Activated CD4-positive, alpha-beta T cell treated with anti-CD3 and anti-CD28 coated beads, Interleukin-2, amount 50 U/mL, for 16 hours (primary cell): ENCODE measurements around the gene MAZ.
"Not testable (repeated sequence)": the region's sequence is repeated elsewhere in the genome, so short reads cannot be mapped to it uniquely, and the experiment has no call there.

Source experiments
- DNase-seq: peaks from one replicate; pipeline ENCODE4 v3.0.0-alpha.2; 2020

Gene MAZ

GRCh38 chr16:29784901-29785500 is 21.3 kb upstream of the MAZ start:
- peak; percentile 76 for DNase-seq

- not testable (repeated sequence) for DNase-seq
Measured at GRCh38 chr16:29787155-29787554, 19.2 kb upstream of the MAZ start.

GRCh38 chr16:29789775-29790182 is 16.6 kb upstream of the MAZ start:
- no peak for DNase-seq

- peak; percentile 100 for DNase-seq
Measured at GRCh38 chr16:29790183-29790948, 16.0 kb upstream of the MAZ start, which contains the start of gene KIF22. TSS of gene KIF22 (plus strand) at chr16:29790751. CDS start at chr16:29790760, 9 bp downstream.

GRCh38 chr16:29790949-29791844 is 15.1 kb upstream of the MAZ start:
- DNase-seq = no peak

GRCh38 chr16:29791845-29792807 is 14.2 kb upstream of the MAZ start:
- no peak for DNase-seq

GRCh38 chr16:29793153-29793552 is 13.2 kb upstream of the MAZ start:
- not testable (repeated sequence) for DNase-seq

- DNase-seq = no peak
Measured at GRCh38 chr16:29794231-29794710, 12.1 kb upstream of the MAZ start.

- DNase-seq = no peak
Measured at GRCh38 chr16:29802416-29802935, 3.9 kb upstream of the MAZ start.

GRCh38 chr16:29804020-29804419 is 2.3 kb upstream of the MAZ start:
- DNase-seq = no peak

- no peak for DNase-seq
Measured at GRCh38 chr16:29804455-29805231, 1.7 kb upstream of the MAZ start.

- peak; percentile 98 for DNase-seq
Measured at GRCh38 chr16:29805232-29806098, 864 bp upstream of the MAZ start.

- peak; percentile 71 for DNase-seq
Measured at GRCh38 chr16:29806641-29807425, 504 bp downstream of the MAZ start.

GRCh38 chr16:29807426-29808218 is 1.3 kb downstream of the MAZ start:
- DNase-seq = peak; percentile 94

GRCh38 chr16:29808219-29808900 is 2.0 kb downstream of the MAZ start:
- DNase-seq = no peak

- no peak for DNase-seq
Measured at GRCh38 chr16:29809031-29809747, 2.9 kb downstream of the MAZ start.
